ENCODE measurements around the gene CCDC9B. TPM values are rescaled to one million over a fixed set of nuclear protein-coding genes. Genes with fewer than 3 reads are reported as not detected.

CCDC9B gene
- total RNA-seq, 6 donors from 2014 or later: 15.5 to 140 (median 68.1) TPM

DNA sequence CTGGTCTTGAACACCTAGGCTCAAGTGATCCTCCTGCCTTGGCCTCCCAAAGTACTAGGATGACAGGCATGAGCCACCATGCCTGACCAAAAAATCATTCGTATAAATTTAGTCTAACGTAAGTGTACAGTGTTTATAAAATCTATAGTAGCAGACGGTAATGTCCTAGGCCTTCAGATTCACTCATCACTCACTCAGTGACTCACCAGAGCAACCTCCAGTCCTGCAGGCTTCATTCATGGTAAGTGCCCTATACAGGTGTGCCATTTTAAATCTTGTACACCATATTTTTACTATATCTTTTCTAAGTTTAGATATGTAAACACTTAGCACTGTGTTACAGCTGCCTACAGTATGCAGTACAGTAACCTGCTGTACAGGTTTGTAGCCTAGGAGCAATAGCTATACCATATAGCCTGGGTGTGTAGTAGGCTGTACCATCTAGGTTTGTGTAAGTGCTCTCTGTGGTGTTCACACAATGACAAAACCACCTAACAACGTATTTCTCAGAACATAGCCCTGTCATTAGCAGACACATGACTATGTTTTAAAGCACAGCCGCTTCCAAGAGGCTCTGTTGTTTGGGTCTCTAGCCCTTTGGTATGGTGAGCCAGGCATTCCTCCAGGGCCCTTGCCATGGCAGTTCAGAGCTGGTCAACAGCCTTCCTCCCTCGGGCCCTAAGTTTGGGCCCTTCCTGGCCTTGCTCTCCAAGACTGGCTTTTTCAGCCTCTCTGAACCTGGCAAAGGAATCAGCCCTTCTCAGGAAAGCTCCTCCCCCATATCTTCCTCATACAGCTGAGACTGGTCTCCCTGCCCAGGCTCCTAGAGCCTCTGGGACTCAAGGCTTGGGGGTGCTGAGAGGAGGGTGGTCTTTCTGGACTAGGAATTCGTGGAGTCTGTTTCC is 1.9 kb upstream of the CCDC9B start:
- Histone ChIP-seq H3K36me3 (no peaks in the 10 kb centered on the region), H3K9me3 (no peaks in the 10 kb centered on the region), H3K27me3 (no peaks in the 10 kb centered on the region), H3K4me3 (no peak overlapping the region), H3K27ac (peak overlapping the region; percentile 18 to 73 (median 44)), H3K4me1 (peaks cover 56 to 62% (median 58%) of the 10 kb centered on the region in 4 donors)
- ATAC-seq (ENCODE audit: low FRiP score in 2 of 2): no peak
- no peak for DNase-seq
- 57 to 78% methylated on average over 7 of the region's 7 CpGs for WGBS, 2 donors
- no peak for TF ChIP-seq POLR2A (IDR thresholded peaks at IDR 0.05)
- TF ChIP-seq, protein P1, sequence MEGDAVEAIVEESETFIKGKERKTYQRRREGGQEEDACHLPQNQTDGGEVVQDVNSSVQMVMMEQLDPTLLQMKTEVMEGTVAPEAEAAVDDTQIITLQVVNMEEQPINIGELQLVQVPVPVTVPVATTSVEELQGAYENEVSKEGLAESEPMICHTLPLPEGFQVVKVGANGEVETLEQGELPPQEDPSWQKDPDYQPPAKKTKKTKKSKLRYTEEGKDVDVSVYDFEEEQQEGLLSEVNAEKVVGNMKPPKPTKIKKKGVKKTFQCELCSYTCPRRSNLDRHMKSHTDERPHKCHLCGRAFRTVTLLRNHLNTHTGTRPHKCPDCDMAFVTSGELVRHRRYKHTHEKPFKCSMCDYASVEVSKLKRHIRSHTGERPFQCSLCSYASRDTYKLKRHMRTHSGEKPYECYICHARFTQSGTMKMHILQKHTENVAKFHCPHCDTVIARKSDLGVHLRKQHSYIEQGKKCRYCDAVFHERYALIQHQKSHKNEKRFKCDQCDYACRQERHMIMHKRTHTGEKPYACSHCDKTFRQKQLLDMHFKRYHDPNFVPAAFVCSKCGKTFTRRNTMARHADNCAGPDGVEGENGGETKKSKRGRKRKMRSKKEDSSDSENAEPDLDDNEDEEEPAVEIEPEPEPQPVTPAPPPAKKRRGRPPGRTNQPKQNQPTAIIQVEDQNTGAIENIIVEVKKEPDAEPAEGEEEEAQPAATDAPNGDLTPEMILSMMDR (IDR thresholded peaks at IDR 0.05): no peak
- TF ChIP-seq POLR2AphosphoS5 (IDR thresholded peaks at IDR 0.05): no peak
- no peak for TF ChIP-seq EP300 (IDR thresholded peaks at IDR 0.05)

DNA sequence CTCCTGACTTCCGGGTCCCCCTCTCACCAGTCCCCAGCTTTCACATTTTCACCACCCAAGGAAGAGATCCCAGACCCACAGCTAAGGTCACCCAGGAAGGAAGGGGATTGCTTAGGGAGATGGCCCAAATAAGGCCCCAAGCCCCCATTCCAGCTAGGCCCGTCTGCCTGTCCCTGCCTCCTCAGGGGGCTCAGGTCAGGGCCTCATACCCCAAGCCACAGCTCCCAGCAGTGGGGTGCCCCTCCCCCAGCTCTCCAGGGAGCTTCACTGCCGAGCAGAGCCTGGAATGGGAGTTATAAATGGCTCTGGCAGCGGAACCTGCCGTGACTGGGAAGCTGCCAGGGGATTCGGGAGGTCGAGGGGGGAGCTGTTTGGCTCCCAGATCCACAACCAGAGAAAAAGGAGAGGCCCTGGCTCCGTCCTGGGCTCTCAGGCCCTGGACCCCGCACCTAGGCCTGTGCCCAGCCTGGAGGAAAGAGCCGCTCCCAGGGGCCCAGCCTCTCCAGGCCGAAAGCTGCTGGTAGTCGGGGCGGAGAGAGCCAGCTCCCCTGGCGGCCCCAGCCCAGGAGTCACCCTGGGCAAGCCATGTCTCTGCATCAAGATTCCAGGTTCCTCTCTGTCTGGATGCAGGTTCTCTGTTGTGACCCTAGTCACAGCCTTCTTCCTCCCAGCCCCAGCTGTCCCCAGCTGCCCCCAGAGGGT is 550 bp downstream of the CCDC9B start:
- H3K4me1 ChIP-seq: peaks cover 80 to 87% (median 82%) of the 10 kb centered on the region in 4 donors
- peak overlapping the region; percentile 86 to 96 (median 94) for H3K27ac ChIP-seq
- H3K4me3 ChIP-seq: peak overlapping the region; percentile 45 to 61 (median 52)
- 15 to 48% methylated on average over 6 to 14 of the region's 14 CpGs for WGBS, 2 donors
- H3K9me3 ChIP-seq: no peaks in the 10 kb centered on the region
- TF ChIP-seq POLR2AphosphoS5 (IDR thresholded peaks at IDR 0.05) (peak in 1 of 2 donors; percentile 18), POLR2A (IDR thresholded peaks at IDR 0.05) (no peak), EP300 (IDR thresholded peaks at IDR 0.05) (peak in 1 of 4 donors; percentile 29)
- TF ChIP-seq, protein P1 (IDR thresholded peaks at IDR 0.05): no peak
- ATAC-seq (ENCODE audit: low FRiP score in 2 of 2) (peak; percentile 9 to 41), DNase-seq (peak; percentile 65 to 84)
- peaks cover 0 to 22% (median 3%) of the 10 kb centered on the region in 4 donors for H3K36me3 ChIP-seq
- no peaks in the 10 kb centered on the region for H3K27me3 ChIP-seq

DNA sequence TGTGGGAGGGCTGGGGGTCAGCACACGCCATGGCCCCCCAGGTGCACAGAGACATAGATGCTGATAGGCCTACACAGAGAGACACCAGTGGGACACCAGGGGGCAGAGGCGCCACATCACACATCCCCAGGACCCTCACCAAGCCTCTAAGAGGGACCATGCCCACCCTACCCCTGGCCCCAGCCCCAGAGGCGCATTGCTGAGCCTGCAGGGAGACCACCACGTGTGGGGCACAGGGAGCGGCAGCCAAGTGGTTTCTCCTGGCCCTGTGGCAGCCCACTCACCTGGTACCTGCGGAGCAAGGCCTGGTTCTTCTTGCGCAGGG is 1.2 kb downstream of the CCDC9B start:
- ATAC-seq (ENCODE audit: low FRiP score in 2 of 2): no peak
- WGBS, 2 donors: 80 to 83% methylated on average over 1 to 5 of the region's 7 CpGs
- peak overlapping the region in 3 of 4 donors; percentile 45 to 61 (median 53) for H3K4me3 ChIP-seq
- H3K4me1 ChIP-seq: peaks cover 85 to 89% (median 87%) of the 10 kb centered on the region in 4 donors
- no peaks in the 10 kb centered on the region for H3K27me3 ChIP-seq
- peak in 1 of 2 donors; percentile 47 for DNase-seq
- H3K36me3 ChIP-seq: peaks cover 0 to 23% (median 5%) of the 10 kb centered on the region in 4 donors
- TF ChIP-seq, protein P1 (IDR thresholded peaks at IDR 0.05): peak in 1 of 6 experiments; percentile 7
- TF ChIP-seq POLR2A (IDR thresholded peaks at IDR 0.05) (no peak), POLR2AphosphoS5 (IDR thresholded peaks at IDR 0.05) (no peak), EP300 (IDR thresholded peaks at IDR 0.05) (no peak)
- peak overlapping the region; percentile 86 to 96 (median 94) for H3K27ac ChIP-seq
- no peaks in the 10 kb centered on the region for H3K9me3 ChIP-seq

DNA sequence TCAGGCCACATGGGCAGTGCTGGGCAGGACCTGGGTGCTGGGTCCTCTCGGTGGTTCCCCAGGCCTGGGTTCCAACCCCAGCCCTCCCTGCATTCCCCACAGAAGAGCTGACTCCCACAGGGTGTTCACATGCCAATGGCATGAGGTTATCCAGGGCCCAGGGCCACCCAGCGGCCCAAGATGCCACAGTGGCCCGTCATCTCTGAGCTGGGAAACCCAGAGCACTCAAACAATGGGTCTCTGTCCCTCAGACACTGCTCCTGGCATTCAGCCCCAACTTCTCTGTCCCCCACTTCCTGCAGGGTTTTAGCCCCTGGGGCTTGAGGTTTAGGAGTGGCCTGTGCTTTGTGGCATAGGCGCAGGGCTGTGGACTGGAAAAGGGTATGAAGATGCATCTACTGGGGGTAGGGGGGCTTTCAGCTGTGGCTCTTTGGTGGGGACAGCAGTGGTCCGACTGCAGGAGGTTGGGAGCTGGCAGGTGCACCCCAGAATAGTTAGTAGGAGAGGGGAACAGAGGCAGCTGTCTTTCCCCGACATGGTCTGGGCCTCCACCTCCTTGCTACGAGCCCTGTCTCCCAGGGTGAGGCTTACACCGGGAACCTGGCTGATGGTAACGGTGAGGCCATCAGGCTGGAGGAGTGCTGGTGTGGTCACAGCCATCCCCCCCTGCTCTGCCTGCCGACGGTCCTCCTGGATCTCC is 1.7 kb downstream of the CCDC9B start:
- peaks cover 85 to 91% (median 88%) of the 10 kb centered on the region in 4 donors for H3K4me1 ChIP-seq
- no peaks in the 10 kb centered on the region for H3K27me3 ChIP-seq
- peak overlapping the region in 3 of 4 donors; percentile 45 to 61 (median 53) for H3K4me3 ChIP-seq
- DNase-seq (peak in 1 of 2 donors; percentile 39), ATAC-seq (ENCODE audit: low FRiP score in 2 of 2) (no peak)
- peak overlapping the region; percentile 86 to 96 (median 94) for H3K27ac ChIP-seq
- H3K36me3 ChIP-seq: peaks cover 0 to 23% (median 5%) of the 10 kb centered on the region in 4 donors
- H3K9me3 ChIP-seq: no peaks in the 10 kb centered on the region
- 67 to 77% methylated on average over 5 to 11 of the region's 11 CpGs for WGBS, 2 donors
- TF ChIP-seq, protein P1 (IDR thresholded peaks at IDR 0.05): no peak
- no peak for TF ChIP-seq POLR2A (IDR thresholded peaks at IDR 0.05)
- no peak for TF ChIP-seq POLR2AphosphoS5 (IDR thresholded peaks at IDR 0.05)
- TF ChIP-seq EP300 (IDR thresholded peaks at IDR 0.05): no peak

Data from upper lobe of left lung (tissue), 6 donors.